ENCODE measurements around the gene LRCH1.

Gene LRCH1

DNA sequence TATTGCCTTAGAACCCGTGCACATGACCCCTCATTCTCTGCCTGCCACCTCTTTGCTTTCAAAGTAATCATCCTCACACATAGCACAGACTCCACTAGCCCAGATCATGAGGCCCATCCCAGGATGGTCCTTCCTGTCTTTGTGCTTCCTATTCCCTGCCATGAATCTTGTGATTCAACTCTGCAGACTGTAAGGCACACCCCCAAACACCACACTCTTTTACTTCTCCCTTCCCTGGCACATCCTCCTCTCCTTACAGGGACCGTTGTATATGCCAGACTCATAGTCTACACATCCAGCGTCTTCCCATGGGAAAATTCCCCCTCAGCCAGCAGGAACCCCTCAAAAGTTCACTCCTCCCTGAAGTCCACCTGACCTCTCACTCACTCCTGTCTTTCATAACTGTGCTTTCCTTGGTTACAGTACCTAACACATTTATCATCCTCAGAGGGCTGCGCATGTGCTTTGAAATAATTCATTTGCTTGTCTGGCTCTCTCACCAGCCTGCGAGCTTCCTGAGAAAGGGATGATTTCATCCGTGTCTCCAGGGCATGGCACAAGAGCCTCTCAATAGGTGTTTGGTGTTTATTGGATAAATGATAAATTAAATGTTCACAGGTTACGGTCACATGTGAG lies 26.8 kb upstream of the LRCH1 start:
- DNase-seq (ENCODE audit: low read depth): no peak
- TF ChIP-seq, protein P1, sequence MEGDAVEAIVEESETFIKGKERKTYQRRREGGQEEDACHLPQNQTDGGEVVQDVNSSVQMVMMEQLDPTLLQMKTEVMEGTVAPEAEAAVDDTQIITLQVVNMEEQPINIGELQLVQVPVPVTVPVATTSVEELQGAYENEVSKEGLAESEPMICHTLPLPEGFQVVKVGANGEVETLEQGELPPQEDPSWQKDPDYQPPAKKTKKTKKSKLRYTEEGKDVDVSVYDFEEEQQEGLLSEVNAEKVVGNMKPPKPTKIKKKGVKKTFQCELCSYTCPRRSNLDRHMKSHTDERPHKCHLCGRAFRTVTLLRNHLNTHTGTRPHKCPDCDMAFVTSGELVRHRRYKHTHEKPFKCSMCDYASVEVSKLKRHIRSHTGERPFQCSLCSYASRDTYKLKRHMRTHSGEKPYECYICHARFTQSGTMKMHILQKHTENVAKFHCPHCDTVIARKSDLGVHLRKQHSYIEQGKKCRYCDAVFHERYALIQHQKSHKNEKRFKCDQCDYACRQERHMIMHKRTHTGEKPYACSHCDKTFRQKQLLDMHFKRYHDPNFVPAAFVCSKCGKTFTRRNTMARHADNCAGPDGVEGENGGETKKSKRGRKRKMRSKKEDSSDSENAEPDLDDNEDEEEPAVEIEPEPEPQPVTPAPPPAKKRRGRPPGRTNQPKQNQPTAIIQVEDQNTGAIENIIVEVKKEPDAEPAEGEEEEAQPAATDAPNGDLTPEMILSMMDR (IDR thresholded peaks at IDR 0.05; ENCODE audit: low read depth, low read length, missing control alignments): no peak
- H3K4me3 ChIP-seq (ENCODE audit: low read depth, low read length): no peak overlapping the region

DNA sequence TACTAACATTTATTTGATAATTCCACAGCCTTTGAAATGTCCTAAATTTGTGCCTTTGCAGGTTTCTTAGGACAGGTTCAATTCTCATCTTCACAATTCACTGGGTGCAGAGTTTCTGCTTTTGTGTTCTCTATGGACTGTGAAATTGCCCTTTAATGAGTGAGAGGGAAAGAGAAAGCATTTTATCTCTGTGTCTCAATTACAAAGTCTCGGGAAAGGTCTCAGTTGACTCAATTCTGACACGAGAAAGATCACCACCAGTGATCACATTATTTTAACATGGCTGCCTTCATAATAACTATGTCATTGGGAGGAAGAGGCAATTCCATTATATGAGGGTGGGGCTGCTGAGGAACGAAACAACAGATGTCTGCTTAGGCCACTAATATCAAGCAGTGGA lies 26.2 kb upstream of the LRCH1 start:
- no peak overlapping the region for H3K4me3 ChIP-seq (ENCODE audit: low read depth, low read length)
- DNase-seq (ENCODE audit: low read depth): no peak
- TF ChIP-seq, protein P1 (IDR thresholded peaks at IDR 0.05; ENCODE audit: low read depth, low read length, missing control alignments): no peak

DNA sequence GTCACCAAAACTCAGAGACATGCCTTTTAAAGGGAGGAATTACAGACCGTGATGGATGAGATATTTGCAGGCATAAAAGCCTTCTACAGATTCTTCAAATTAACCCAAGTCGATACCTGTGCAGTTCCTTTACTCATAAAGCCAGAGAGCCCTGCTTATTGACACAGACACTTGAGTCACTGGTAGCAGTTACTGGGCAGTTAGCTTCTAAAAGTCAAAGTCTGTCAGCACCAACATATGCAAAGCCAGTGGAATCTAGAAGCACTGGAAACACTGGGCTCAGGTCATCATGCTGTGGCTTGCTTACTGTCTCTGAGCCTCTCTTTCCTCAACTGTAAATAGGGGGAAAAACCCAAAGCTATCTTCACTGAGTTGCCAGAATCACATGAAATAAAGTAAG lies 25.7 kb upstream of the LRCH1 start:
- H3K4me3 ChIP-seq (ENCODE audit: low read depth, low read length): no peak overlapping the region
- no peak for DNase-seq (ENCODE audit: low read depth)
- TF ChIP-seq, protein P1 (IDR thresholded peaks at IDR 0.05; ENCODE audit: low read depth, low read length, missing control alignments): no peak

DNA sequence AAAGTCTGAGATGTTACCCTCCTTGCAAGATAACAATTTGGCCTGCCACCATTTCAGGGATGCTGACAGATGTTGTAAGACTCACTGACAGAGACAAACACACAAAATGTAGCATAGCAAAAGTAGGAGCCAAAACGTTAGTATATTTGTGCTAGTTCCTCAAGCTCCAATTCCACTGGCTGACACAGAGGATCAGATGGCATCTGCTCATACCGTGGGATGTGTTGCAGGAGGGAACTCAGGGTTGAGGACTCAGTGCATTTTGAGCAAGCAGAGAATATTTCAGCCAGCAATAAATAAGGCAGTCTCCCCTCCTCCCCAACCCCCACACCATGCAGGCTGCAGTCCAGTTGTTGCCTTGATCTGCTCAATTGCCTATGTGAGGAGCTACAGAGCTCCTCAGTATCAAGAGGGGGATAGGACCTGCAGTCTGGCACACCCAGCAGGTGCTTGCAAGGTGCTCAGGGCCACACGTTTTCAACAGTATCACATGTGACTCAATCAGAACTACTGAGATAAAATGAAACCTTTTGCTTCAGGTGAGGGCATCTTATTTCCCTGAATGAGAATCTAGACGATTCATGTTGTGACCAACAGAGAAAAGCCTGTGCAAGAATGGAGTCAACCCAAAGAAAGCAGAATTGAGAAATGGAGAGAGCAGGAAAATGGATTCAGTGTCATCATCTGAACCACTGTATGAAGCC lies 23.6 kb upstream of the LRCH1 start:
- TF ChIP-seq, protein P1 (IDR thresholded peaks at IDR 0.05; ENCODE audit: low read depth, low read length, missing control alignments): no peak
- DNase-seq (ENCODE audit: low read depth): no peak
- H3K4me3 ChIP-seq (ENCODE audit: low read depth, low read length): no peak overlapping the region

DNA sequence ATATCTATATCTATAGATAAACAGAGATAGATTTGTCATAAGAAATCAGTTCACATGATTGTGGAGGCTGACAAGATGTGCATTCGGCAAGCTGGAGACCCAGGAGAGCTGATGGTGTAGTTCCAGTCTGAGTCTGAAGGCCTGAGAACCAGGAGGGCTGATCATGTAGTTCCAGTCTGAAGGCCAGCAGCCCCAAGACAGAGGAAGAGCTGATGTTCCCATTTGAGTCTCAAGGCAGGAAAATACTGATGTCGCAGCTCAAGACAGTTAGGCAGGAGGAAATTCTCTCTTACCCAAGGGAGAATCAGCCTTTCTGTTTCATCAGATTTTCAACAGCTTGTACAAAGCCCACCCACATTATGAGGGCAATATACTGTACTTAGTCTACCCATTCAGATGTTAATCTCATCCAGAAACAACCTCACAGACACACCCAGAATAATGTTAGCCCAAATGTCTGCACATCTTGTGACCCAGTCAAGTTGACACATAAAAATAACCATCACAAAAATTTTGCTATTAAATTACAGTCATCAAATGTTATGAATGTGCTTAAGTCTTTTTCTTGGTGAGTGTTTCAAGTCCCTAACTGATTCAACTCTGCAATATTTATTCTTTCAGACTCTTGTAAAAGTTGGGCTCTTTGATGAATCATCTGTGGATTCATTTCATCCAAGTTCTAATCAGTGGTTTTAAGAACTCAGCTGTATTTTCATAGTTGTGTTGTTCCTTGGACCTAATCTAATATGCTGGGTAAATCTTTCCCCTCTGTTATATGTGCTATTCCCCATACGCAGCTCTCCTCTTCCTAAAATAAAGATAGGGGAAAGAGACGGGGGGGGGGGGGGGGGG lies 22.7 kb upstream of the LRCH1 start:
- H3K4me3 ChIP-seq (ENCODE audit: low read depth, low read length): no peak overlapping the region
- TF ChIP-seq, protein P1 (IDR thresholded peaks at IDR 0.05; ENCODE audit: low read depth, low read length, missing control alignments): no peak
- no peak for DNase-seq (ENCODE audit: low read depth)

DNA sequence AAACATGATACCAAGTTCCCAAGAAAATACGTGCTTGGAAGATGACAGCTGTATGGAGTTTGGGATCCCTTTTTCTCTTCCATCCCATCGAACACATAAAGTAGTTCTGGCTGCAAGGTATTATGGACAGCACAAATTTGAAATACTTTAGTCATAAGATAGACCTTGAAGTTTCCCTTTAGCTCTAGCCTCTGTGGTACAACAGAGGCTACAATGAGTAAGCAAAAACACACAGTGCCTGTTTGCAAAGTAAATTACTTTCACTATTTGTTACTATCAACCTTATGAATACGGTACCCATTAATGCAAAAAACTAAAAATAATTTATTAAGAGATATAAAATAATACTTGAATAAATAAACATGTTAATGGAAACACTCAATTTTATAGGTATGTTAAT lies 21.0 kb upstream of the LRCH1 start:
- DNase-seq (ENCODE audit: low read depth): no peak
- TF ChIP-seq, protein P1 (IDR thresholded peaks at IDR 0.05; ENCODE audit: low read depth, low read length, missing control alignments): no peak

More for the DNA sequence above, 21.0 kb upstream of the LRCH1 start:
- no peak overlapping the region for H3K4me3 ChIP-seq (ENCODE audit: low read depth, low read length)

All from GM12864 (cell line).